H1 (cell line): Measurements from ENCODE around the gene MFGE8. TPM values are rescaled to one million over a fixed set of nuclear protein-coding genes. Genes with fewer than 3 reads are reported as not detected.

ENCODE experiments used
- EZH2 ChIP-seq: fragments of 200-600 bp; sonication (generic); IDR thresholded peaks from 2 replicates; pipeline ENCODE4 v1.7.1; 2012; ENCODE audit warnings: low read depth, mild to moderate bottlenecking, moderate library complexity, low read length, inconsistent platforms; ENCODE audit not compliant: severe bottlenecking
- SP2 ChIP-seq: IDR thresholded peaks from 2 replicates; pipeline ENCODE4 v1.6.1; 2012; ENCODE audit warnings: mild to moderate bottlenecking, low read length, inconsistent platforms
- polyA plus RNA-seq, 7 experiments: library from polyadenylated mRNA; depleted of rRNA in 3 of 7; stranded (reverse) in 5 of 7; unstranded in 2 of 7; fragments of >200 nt in 5 of 7; fragments of 200-250 nt in 2 of 7; gene quantifications; 1 replicate in 5 of 7; 2 replicates in 1 of 7; 4 replicates in 1 of 7; pipeline versions ENCODE4 v1.2.1 to v1.2.3, GENCODE V29; 2011 to 2013; ENCODE audit warnings: missing spikeins in 2 of 7, mixed read lengths in 2 of 7
- total RNA-seq: library from RNA; stranded (reverse); fragmentation: NEBNext Ultra II Directional; extraction: Animal tissue kit (Norgen Biotek cat#: 25700); gene quantifications from 2 replicates; pipeline ENCODE4 v1.2.1, GENCODE V29; 2021
- TF ChIP-seq, protein P1 (sequence below): fragments of 300-600 bp; sonication (generic); IDR thresholded peaks from 2 replicates; pipeline ENCODE4 v1.7.1; 2012; ENCODE audit warnings: low read length, moderate library complexity, mild to moderate bottlenecking, inconsistent platforms; ENCODE audit not compliant: insufficient replicate concordance

Gene MFGE8
- total and polyA plus RNA-seq, 2 of the 8 experiments (the other 6 are each of a cell fraction or from before 2014, with no cell fraction given) = 1,237 to 2,117 TPM

DNA sequence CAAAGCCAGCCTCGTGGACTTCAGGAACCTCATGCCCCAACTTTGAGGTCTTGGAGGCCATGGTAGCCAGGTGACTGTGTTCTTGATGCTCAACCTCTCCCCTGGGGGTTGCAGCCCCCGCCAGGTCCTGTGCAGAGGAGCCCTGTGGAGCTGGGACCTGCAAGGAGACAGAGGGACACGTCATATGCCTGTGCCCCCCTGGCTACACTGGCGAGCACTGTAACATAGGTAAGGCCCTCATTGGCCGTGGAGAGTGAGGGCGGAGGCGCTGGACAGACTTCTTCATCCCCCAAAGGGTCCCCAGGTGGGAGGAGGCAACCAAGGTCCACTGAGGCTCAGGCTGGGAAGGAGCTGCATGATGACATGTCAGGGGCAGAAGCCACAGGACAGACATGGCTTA is 53.0 kb downstream of the MFGE8 start (continued):
- TF ChIP-seq, protein P1, sequence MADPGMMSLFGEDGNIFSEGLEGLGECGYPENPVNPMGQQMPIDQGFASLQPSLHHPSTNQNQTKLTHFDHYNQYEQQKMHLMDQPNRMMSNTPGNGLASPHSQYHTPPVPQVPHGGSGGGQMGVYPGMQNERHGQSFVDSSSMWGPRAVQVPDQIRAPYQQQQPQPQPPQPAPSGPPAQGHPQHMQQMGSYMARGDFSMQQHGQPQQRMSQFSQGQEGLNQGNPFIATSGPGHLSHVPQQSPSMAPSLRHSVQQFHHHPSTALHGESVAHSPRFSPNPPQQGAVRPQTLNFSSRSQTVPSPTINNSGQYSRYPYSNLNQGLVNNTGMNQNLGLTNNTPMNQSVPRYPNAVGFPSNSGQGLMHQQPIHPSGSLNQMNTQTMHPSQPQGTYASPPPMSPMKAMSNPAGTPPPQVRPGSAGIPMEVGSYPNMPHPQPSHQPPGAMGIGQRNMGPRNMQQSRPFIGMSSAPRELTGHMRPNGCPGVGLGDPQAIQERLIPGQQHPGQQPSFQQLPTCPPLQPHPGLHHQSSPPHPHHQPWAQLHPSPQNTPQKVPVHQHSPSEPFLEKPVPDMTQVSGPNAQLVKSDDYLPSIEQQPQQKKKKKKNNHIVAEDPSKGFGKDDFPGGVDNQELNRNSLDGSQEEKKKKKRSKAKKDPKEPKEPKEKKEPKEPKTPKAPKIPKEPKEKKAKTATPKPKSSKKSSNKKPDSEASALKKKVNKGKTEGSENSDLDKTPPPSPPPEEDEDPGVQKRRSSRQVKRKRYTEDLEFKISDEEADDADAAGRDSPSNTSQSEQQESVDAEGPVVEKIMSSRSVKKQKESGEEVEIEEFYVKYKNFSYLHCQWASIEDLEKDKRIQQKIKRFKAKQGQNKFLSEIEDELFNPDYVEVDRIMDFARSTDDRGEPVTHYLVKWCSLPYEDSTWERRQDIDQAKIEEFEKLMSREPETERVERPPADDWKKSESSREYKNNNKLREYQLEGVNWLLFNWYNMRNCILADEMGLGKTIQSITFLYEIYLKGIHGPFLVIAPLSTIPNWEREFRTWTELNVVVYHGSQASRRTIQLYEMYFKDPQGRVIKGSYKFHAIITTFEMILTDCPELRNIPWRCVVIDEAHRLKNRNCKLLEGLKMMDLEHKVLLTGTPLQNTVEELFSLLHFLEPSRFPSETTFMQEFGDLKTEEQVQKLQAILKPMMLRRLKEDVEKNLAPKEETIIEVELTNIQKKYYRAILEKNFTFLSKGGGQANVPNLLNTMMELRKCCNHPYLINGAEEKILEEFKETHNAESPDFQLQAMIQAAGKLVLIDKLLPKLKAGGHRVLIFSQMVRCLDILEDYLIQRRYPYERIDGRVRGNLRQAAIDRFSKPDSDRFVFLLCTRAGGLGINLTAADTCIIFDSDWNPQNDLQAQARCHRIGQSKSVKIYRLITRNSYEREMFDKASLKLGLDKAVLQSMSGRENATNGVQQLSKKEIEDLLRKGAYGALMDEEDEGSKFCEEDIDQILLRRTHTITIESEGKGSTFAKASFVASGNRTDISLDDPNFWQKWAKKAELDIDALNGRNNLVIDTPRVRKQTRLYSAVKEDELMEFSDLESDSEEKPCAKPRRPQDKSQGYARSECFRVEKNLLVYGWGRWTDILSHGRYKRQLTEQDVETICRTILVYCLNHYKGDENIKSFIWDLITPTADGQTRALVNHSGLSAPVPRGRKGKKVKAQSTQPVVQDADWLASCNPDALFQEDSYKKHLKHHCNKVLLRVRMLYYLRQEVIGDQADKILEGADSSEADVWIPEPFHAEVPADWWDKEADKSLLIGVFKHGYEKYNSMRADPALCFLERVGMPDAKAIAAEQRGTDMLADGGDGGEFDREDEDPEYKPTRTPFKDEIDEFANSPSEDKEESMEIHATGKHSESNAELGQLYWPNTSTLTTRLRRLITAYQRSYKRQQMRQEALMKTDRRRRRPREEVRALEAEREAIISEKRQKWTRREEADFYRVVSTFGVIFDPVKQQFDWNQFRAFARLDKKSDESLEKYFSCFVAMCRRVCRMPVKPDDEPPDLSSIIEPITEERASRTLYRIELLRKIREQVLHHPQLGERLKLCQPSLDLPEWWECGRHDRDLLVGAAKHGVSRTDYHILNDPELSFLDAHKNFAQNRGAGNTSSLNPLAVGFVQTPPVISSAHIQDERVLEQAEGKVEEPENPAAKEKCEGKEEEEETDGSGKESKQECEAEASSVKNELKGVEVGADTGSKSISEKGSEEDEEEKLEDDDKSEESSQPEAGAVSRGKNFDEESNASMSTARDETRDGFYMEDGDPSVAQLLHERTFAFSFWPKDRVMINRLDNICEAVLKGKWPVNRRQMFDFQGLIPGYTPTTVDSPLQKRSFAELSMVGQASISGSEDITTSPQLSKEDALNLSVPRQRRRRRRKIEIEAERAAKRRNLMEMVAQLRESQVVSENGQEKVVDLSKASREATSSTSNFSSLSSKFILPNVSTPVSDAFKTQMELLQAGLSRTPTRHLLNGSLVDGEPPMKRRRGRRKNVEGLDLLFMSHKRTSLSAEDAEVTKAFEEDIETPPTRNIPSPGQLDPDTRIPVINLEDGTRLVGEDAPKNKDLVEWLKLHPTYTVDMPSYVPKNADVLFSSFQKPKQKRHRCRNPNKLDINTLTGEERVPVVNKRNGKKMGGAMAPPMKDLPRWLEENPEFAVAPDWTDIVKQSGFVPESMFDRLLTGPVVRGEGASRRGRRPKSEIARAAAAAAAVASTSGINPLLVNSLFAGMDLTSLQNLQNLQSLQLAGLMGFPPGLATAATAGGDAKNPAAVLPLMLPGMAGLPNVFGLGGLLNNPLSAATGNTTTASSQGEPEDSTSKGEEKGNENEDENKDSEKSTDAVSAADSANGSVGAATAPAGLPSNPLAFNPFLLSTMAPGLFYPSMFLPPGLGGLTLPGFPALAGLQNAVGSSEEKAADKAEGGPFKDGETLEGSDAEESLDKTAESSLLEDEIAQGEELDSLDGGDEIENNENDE = no peak
- TF ChIP-seq SP2 (no peak), EZH2 (no peak)
